Measurements from ENCODE around the gene POU3F1. TPM values are rescaled to one million over a fixed set of nuclear protein-coding genes. Genes with fewer than 3 reads are reported as not detected.
A peak's percentile ranks its signal among the peaks of the same experiment; 100 is the strongest.
"Not testable (repeated sequence)": the region's sequence is repeated elsewhere in the genome, so short reads cannot be mapped to it uniquely, and the experiment has no call there.

Gene POU3F1
- total RNA-seq, 1 donor, result 0.27 TPM

- no peak for DNase-seq (ENCODE audit: low read depth in 2 of 3, low spot score in 2 of 3)
These were observed 3.9 kb upstream of the POU3F1 start for GRCh38 chr1:38050397-38051078.

- DNase-seq (ENCODE audit: low read depth in 2 of 3, low spot score in 2 of 3), result no peak
These were observed 1.1 kb upstream of the POU3F1 start for GRCh38 chr1:38047603-38048141.

GRCh38 chr1:38046884-38047602 is 450 bp upstream of the POU3F1 start:
- peak in 2 of 3 donors; percentile 63 to 70 for DNase-seq (ENCODE audit: low read depth in 2 of 3, low spot score in 2 of 3)

GRCh38 chr1:38045401-38046332 is 926 bp downstream of the POU3F1 start:
- DNase-seq (ENCODE audit: low read depth in 2 of 3, low spot score in 2 of 3), result peak in 1 of 3 donors; percentile 48

- no peak for DNase-seq (ENCODE audit: low read depth in 2 of 3, low spot score in 2 of 3)
These were observed 2.1 kb downstream of the POU3F1 start for GRCh38 chr1:38044221-38045215.

GRCh38 chr1:38043036-38043747 is 3.4 kb downstream of the POU3F1 start:
- no peak for DNase-seq (ENCODE audit: low read depth in 2 of 3, low spot score in 2 of 3)

- no peak for DNase-seq (ENCODE audit: low read depth in 2 of 3, low spot score in 2 of 3)
These were observed 4.4 kb downstream of the POU3F1 start for GRCh38 chr1:38041936-38042834.

GRCh38 chr1:38039331-38040088 is 7.1 kb downstream of the POU3F1 start:
- DNase-seq (ENCODE audit: low read depth in 2 of 3, low spot score in 2 of 3), result no peak

GRCh38 chr1:38038861-38039260 is 7.7 kb downstream of the POU3F1 start:
- no peak for DNase-seq (ENCODE audit: low read depth in 2 of 3, low spot score in 2 of 3)

GRCh38 chr1:38037221-38037939 is 9.2 kb downstream of the POU3F1 start:
- DNase-seq (ENCODE audit: low read depth in 2 of 3, low spot score in 2 of 3), result peak in 1 of 3 donors; percentile 39

- no peak for DNase-seq (ENCODE audit: low read depth in 2 of 3, low spot score in 2 of 3)
These were observed 11.7 kb downstream of the POU3F1 start for GRCh38 chr1:38034871-38035270.

- not testable (repeated sequence) for DNase-seq (ENCODE audit: low read depth in 2 of 3, low spot score in 2 of 3)
These were observed 13.6 kb downstream of the POU3F1 start for GRCh38 chr1:38032992-38033391.

- no peak for DNase-seq (ENCODE audit: low read depth in 2 of 3, low spot score in 2 of 3)
These were observed 15.1 kb downstream of the POU3F1 start for GRCh38 chr1:38031513-38031866.

GRCh38 chr1:38030596-38031512 is 15.7 kb downstream of the POU3F1 start:
- DNase-seq (ENCODE audit: low read depth in 2 of 3, low spot score in 2 of 3), result no peak

- DNase-seq (ENCODE audit: low read depth in 2 of 3, low spot score in 2 of 3), result peak in 2 of 3 donors; percentile 73 to 78
These were observed 16.7 kb downstream of the POU3F1 start for GRCh38 chr1:38029685-38030511.

All from hematopoietic multipotent progenitor cell (in vitro differentiated cells).